Activated CD8-positive, alpha-beta memory T cell treated with anti-CD3 and anti-CD28 coated beads for 24 hours (primary cell): Measurements from ENCODE around the gene ZNF397.

Source experiments
- DNase-seq: peaks from one replicate; pipeline ENCODE4 v3.0.0-alpha.2; 2020

Gene ZNF397

DNA sequence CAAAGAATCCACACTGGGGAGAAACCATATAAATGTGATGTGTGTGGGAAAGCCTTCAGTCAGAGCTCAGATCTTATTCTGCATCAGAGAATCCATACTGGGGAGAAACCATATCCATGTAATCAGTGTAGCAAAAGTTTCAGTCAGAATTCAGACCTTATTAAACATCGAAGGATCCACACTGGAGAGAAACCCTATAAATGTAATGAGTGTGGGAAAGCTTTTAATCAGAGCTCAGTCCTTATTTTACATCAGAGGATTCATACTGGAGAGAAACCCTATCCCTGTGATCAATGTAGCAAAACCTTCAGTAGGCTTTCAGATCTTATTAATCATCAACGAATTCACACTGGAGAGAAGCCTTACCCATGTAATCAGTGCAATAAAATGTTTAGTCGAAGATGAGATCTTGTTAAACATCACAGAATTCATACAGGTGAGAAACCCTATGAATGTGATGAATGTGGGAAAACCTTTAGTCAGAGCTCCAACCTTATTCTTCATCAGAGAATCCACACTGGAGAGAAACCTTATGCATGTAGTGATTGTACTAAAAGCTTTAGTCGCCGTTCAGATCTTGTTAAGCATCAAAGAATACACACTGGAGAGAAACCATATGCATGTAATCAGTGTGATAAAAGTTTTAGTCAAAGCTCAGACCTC is 65.9 kb downstream of the ZNF397 start:
- DNase-seq: no peak
